ENCODE results near the gene ADH5.

DNA sequence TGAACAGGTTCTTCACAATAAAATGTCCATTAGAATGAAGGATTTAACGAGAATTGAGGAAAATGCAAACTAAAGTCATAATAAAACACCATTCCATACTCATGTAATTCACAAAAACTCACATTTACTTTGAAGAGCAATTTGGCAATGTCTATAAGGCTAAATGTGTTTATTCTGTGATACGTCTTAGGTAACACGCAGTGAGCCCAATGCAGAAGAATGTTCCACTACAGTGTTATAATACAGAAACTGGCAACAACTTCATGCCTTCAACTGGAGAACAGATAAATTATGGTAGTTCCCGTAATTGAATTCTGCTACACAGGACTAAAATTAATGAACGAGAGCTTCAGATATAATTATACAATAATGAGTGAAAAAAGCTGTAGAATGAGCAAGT is 17.4 kb downstream of the ADH5 start:
- TF ChIP-seq, protein P1, sequence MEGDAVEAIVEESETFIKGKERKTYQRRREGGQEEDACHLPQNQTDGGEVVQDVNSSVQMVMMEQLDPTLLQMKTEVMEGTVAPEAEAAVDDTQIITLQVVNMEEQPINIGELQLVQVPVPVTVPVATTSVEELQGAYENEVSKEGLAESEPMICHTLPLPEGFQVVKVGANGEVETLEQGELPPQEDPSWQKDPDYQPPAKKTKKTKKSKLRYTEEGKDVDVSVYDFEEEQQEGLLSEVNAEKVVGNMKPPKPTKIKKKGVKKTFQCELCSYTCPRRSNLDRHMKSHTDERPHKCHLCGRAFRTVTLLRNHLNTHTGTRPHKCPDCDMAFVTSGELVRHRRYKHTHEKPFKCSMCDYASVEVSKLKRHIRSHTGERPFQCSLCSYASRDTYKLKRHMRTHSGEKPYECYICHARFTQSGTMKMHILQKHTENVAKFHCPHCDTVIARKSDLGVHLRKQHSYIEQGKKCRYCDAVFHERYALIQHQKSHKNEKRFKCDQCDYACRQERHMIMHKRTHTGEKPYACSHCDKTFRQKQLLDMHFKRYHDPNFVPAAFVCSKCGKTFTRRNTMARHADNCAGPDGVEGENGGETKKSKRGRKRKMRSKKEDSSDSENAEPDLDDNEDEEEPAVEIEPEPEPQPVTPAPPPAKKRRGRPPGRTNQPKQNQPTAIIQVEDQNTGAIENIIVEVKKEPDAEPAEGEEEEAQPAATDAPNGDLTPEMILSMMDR (IDR thresholded peaks at IDR 0.05 in 2 of 3, conservative IDR thresholded peaks at IDR 0.05 in 1 of 3; ENCODE audit: control insufficient read depth in 2 of 3, extremely low read depth in 1 of 3, insufficient read depth in 1 of 3, low read depth in 3 of 3, low read length in 3 of 3) = no peak
- no peak for TF ChIP-seq NFIC (IDR thresholded peaks at IDR 0.05; ENCODE audit: low read depth, low read length)
- TF ChIP-seq, protein P2, sequence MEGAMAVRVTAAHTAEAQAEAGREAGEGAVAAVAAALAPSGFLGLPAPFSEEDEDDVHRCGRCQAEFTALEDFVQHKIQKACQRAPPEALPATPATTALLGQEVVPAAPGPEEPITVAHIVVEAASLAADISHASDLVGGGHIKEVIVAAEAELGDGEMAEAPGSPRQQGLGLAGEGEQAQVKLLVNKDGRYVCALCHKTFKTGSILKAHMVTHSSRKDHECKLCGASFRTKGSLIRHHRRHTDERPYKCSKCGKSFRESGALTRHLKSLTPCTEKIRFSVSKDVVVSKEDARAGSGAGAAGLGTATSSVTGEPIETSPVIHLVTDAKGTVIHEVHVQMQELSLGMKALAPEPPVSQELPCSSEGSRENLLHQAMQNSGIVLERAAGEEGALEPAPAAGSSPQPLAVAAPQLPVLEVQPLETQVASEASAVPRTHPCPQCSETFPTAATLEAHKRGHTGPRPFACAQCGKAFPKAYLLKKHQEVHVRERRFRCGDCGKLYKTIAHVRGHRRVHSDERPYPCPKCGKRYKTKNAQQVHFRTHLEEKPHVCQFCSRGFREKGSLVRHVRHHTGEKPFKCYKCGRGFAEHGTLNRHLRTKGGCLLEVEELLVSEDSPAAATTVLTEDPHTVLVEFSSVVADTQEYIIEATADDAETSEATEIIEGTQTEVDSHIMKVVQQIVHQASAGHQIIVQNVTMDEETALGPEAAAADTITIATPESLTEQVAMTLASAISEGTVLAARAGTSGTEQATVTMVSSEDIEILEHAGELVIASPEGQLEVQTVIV (IDR thresholded peaks at IDR 0.05; ENCODE audit: borderline replicate concordance, partially characterized antibody) = no peak
- TF ChIP-seq JUND (IDR thresholded peaks at IDR 0.05; ENCODE audit: low read depth, low read length) = no peak
- TF ChIP-seq EZH2 (IDR thresholded peaks at IDR 0.05; ENCODE audit: borderline replicate concordance, control insufficient read depth, low read depth, low read length) = no peak
- TF ChIP-seq SMC3 (IDR thresholded peaks at IDR 0.05; ENCODE audit: borderline replicate concordance, low read length) = no peak
- TF ChIP-seq NFYA (IDR thresholded peaks at IDR 0.05; ENCODE audit: borderline replicate concordance, low read depth, low read length) = no peak
- TF ChIP-seq POLR2A (IDR thresholded peaks at IDR 0.05; ENCODE audit: low read depth, low read length) = no peak
- TF ChIP-seq HDAC2 (IDR thresholded peaks at IDR 0.05) = no peak
- TF ChIP-seq GABPA (IDR thresholded peaks at IDR 0.05; ENCODE audit: low read depth) = no peak

Data from GM12878 (cell line).